Fibroblast of skin of right quadriceps (primary cell): ENCODE results near the gene GOLGA2.

Experiments used
- DNase-seq: peaks from one replicate; pipeline ENCODE4 v3.0.0-alpha.2; 2013

Gene GOLGA2

GRCh38 chr9:128275198-128276007 lies at the start of gene GOLGA2:
TSS of gene GOLGA2 (minus strand) at chr9:128276007. CDS start at chr9:128275976, 31 bp downstream.
- peak; percentile 65 for DNase-seq

GRCh38 chr9:128324401-128324800 lies 48.6 kb upstream of the GOLGA2 start:
- no peak for DNase-seq

- no peak for DNase-seq
These were observed 48.0 kb upstream of the GOLGA2 start for GRCh38 chr9:128323791-128324190.

GRCh38 chr9:128323212-128323730 lies 47.5 kb upstream of the GOLGA2 start:
- DNase-seq = no peak

GRCh38 chr9:128322404-128323211 lies 46.8 kb upstream of the GOLGA2 start, which contains the start of the genes COQ4 and TRUB2:
TSS of gene COQ4 (plus strand) at chr9:128322839. CDS start at chr9:128322859, 20 bp downstream.
TSS of gene TRUB2 (minus strand) at chr9:128322447. CDS start at chr9:128322408, 39 bp downstream.
- peak; percentile 95 for DNase-seq

- DNase-seq = no peak
These were observed 46.1 kb upstream of the GOLGA2 start for GRCh38 chr9:128321879-128322403.

- DNase-seq = no peak
These were observed 45.5 kb upstream of the GOLGA2 start for GRCh38 chr9:128321343-128321742.

GRCh38 chr9:128317629-128318028 lies 41.8 kb upstream of the GOLGA2 start:
- no peak for DNase-seq

- DNase-seq = no peak
These were observed 40.6 kb upstream of the GOLGA2 start for GRCh38 chr9:128316421-128316820.

- DNase-seq = no peak
These were observed 38.9 kb upstream of the GOLGA2 start for GRCh38 chr9:128314697-128315096.

GRCh38 chr9:128310461-128310860 lies 34.7 kb upstream of the GOLGA2 start:
- no peak for DNase-seq

- no peak for DNase-seq
These were observed 33.7 kb upstream of the GOLGA2 start for GRCh38 chr9:128309551-128309950.

GRCh38 chr9:128304971-128305288 lies 29.1 kb upstream of the GOLGA2 start:
- DNase-seq = peak; percentile 12

- peak; percentile 9 for DNase-seq
These were observed 28.5 kb upstream of the GOLGA2 start for GRCh38 chr9:128304136-128304970.

- DNase-seq = no peak
These were observed 23.0 kb upstream of the GOLGA2 start for GRCh38 chr9:128298535-128299482.

- DNase-seq = no peak
These were observed 21.5 kb upstream of the GOLGA2 start for GRCh38 chr9:128297221-128297773.

- DNase-seq = no peak
These were observed 20.8 kb upstream of the GOLGA2 start for GRCh38 chr9:128296340-128297220.

GRCh38 chr9:128294142-128294541 lies 18.3 kb upstream of the GOLGA2 start:
- DNase-seq = no peak

GRCh38 chr9:128293091-128293490 lies 17.3 kb upstream of the GOLGA2 start:
- DNase-seq = no peak

GRCh38 chr9:128292009-128292408 lies 16.2 kb upstream of the GOLGA2 start:
- no peak for DNase-seq
